HepG2 (cell line): ENCODE measurements around the gene ZMYND8. TPM values are rescaled to one million over a fixed set of nuclear protein-coding genes. Genes with fewer than 3 reads are reported as not detected.

ENCODE experiments used
- FOXJ3 ChIP-seq: sonication (generic); formaldehyde crosslinking; IDR thresholded peaks from 2 replicates; pipeline ENCODE4 v1.4.0; 2020; ENCODE audit warnings: missing genetic modification reagents, mild to moderate bottlenecking, borderline replicate concordance
- HOXA9 ChIP-seq: sonication (generic); formaldehyde crosslinking; IDR thresholded peaks from 2 replicates; pipeline ENCODE4 v1.8.1; 2022; ENCODE audit warnings: missing genetic modification reagents, mild to moderate bottlenecking, moderate library complexity, borderline replicate concordance
- KLF12 ChIP-seq: sonication (generic); formaldehyde crosslinking; IDR thresholded peaks from 2 replicates; pipeline ENCODE4 v1.4.0; 2020; ENCODE audit warnings: missing genetic modification reagents, borderline replicate concordance
- KLF9 ChIP-seq: IDR thresholded peaks from 2 replicates; pipeline ENCODE4 v1.6.1; 2016; ENCODE audit warnings: low read depth
- MAFG ChIP-seq: sonication (generic); formaldehyde crosslinking; IDR thresholded peaks from 2 replicates; pipeline ENCODE4 v1.5.1; 2020; ENCODE audit warnings: mild to moderate bottlenecking, missing genetic modification reagents
- NCOA2 ChIP-seq: sonication (generic); formaldehyde crosslinking; IDR thresholded peaks from 2 replicates; pipeline ENCODE4 v1.8.0; 2022; ENCODE audit warnings: inconsistent platforms
- NR2F6 ChIP-seq, 2 experiments: IDR thresholded peaks; 2 replicates each; pipeline ENCODE4 v1.6.1; 2016; ENCODE audit warnings: antibody characterized with exemption in 1 of 2, mild to moderate bottlenecking in 1 of 2
- PHF8 ChIP-seq: sonication (generic); formaldehyde crosslinking; IDR thresholded peaks from 2 replicates; pipeline ENCODE4 v1.5.0; 2020; ENCODE audit warnings: missing genetic modification reagents
- PLRG1 ChIP-seq: fragments of 450-650 bp; conservative IDR thresholded peaks from 2 replicates; pipeline ENCODE4 v1.6.1; 2016
- RBAK ChIP-seq: sonication (generic); formaldehyde crosslinking; IDR thresholded peaks from 2 replicates; pipeline ENCODE4 v1.5.1; 2020; ENCODE audit warnings: mild to moderate bottlenecking, missing genetic modification reagents
- RBM22 ChIP-seq: fragments of 200-400 bp; formaldehyde crosslinking; optimal IDR thresholded peaks from 2 replicates; pipeline ENCODE3; 2017; ENCODE audit warnings: mild to moderate bottlenecking, low read length, moderate library complexity
- RORA ChIP-seq: sonication (generic); formaldehyde crosslinking; IDR thresholded peaks from 2 replicates; pipeline ENCODE4 v1.5.0; 2020; ENCODE audit warnings: mild to moderate bottlenecking, missing genetic modification reagents, moderate library complexity
- SNRNP70 ChIP-seq: fragments of 200-400 bp; formaldehyde crosslinking; IDR thresholded peaks from 2 replicates; pipeline ENCODE4 v1.6.1; 2017; ENCODE audit warnings: mild to moderate bottlenecking, low read depth, low read length, moderate library complexity
- SRSF1 ChIP-seq: fragments of 200-400 bp; formaldehyde crosslinking; optimal IDR thresholded peaks from 2 replicates; pipeline ENCODE3; 2017; ENCODE audit warnings: mild to moderate bottlenecking, low read depth, low read length, moderate library complexity
- ZNF20 ChIP-seq: sonication (generic); formaldehyde crosslinking; IDR thresholded peaks from 2 replicates; pipeline ENCODE4 v1.4.0; 2020; ENCODE audit warnings: mild to moderate bottlenecking, moderate library complexity, missing genetic modification reagents
- ZNF292 ChIP-seq: sonication (generic); formaldehyde crosslinking; IDR thresholded peaks from 2 replicates; pipeline ENCODE4 v1.8.1; 2022; ENCODE audit warnings: mild to moderate bottlenecking, low read depth, missing genetic modification reagents, borderline replicate concordance
- ZNF510 ChIP-seq: sonication (generic); formaldehyde crosslinking; IDR thresholded peaks from 2 replicates; pipeline ENCODE4 v1.4.0; 2020; ENCODE audit warnings: low read depth, mild to moderate bottlenecking, missing genetic modification reagents
- ZNF570 ChIP-seq: sonication (generic); formaldehyde crosslinking; IDR thresholded peaks from 2 replicates; pipeline ENCODE4 v1.4.0; 2020; ENCODE audit warnings: mild to moderate bottlenecking, missing genetic modification reagents, borderline replicate concordance
- ZNF619 ChIP-seq: sonication (generic); formaldehyde crosslinking; IDR thresholded peaks from 2 replicates; pipeline ENCODE4 v1.4.0; 2020; ENCODE audit warnings: mild to moderate bottlenecking, missing genetic modification reagents
- polyA plus RNA-seq, 8 experiments: library from polyadenylated mRNA; depleted of rRNA in 3 of 8; stranded (reverse) in 7 of 8; unstranded in 1 of 8; fragments of >200 nt; fragmentation: Illumina TruSeq in 4 of 8; extraction: Trizol in 4 of 8; gene quantifications; 2 replicates each; pipeline versions ENCODE4 v1.2.1 to v1.2.3, GENCODE V29; 2011 to 2016; ENCODE audit warnings: low read depth in 4 of 8, missing spikeins in 1 of 8, mixed read lengths in 1 of 8; ENCODE audit not compliant: insufficient read depth in 1 of 8
- total RNA-seq, 5 experiments: library from RNA; depleted of rRNA; stranded (reverse); fragments of >200 nt; fragmentation: Illumina TruSeq; extraction: Trizol; gene quantifications; 2 replicates each; pipeline ENCODE4 v1.2.3, GENCODE V29; 2016; ENCODE audit warnings: low read depth in 1 of 5
- TF ChIP-seq, protein P1 (sequence below): sonication (generic); formaldehyde crosslinking; IDR thresholded peaks from 2 replicates; pipeline ENCODE4 v1.4.0; 2020; ENCODE audit warnings: missing genetic modification reagents
- TF ChIP-seq, protein P2 (sequence below): sonication (generic); formaldehyde crosslinking; conservative IDR thresholded peaks from 2 replicates; pipeline ENCODE4 v1.8.1; 2023; ENCODE audit warnings: missing genetic modification reagents
- TF ChIP-seq, protein P3 (sequence below): sonication (generic); formaldehyde crosslinking; IDR thresholded peaks from 2 replicates; pipeline ENCODE4 v1.5.1; 2020; ENCODE audit warnings: mild to moderate bottlenecking, moderate library complexity, missing genetic modification reagents
- TF ChIP-seq, protein P4 (sequence below): IDR thresholded peaks from 2 replicates; pipeline ENCODE4 v1.6.1; 2016; ENCODE audit warnings: missing compliant biosample characterization, missing genetic modification reagents, borderline replicate concordance
- TF ChIP-seq, protein P5 (sequence below): IDR thresholded peaks from 2 replicates; pipeline ENCODE4 v1.6.1; 2016; ENCODE audit warnings: low read depth, control low read depth

The ZMYND8 gene
- total and polyA plus RNA-seq, 2 of the 13 experiments (the other 11 are each of a cell fraction or from before 2014, with no cell fraction given): 53.9 to 84.7 TPM

DNA sequence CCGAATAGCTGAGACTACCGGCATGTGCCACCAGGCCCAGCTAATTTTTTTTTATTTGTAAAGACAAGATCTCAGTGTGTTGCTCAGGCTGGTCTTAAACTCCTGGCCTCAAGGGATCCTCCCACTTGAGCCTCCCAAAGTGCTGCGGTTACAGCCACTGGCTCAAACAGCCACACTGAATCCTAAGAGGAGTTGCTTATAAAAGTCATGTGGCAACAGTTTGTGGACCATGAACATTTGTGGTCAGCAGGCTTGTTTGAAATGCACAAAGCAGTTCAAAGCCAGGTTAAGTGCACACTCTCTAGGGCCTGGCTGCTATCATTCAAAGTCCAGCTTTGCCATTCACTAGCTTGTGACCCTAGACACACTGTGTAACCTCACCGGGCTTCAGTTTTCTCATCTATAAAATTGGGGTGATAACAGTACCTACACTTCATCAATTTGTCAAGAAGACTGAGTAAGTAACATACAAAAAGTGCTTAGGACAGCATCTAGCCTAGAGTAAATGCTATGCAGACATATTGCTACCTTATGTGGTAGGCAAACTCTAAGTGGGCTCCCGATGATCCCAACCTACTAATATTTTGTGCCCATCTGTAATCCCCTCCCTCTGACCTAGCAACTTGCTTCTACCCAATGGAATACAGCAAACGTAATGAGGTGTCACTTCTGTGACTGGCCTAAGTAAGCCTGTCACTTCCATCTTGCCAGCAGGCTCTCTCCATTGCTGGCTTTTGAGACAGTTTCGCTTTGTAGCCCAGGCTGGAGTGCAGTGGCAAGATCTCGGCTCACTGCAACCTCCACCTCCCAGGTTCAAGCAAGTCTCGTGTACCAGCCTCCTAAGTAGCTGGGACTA is 122.9 kb downstream of the ZMYND8 start (continued):
- TF ChIP-seq PHF8 (CRISPR knock-in tag): no peak
- TF ChIP-seq FOXJ3: peak; percentile 71; the same call in 1 of the 2 replicates
- TF ChIP-seq RORA: no peak
- TF ChIP-seq, protein P1, sequence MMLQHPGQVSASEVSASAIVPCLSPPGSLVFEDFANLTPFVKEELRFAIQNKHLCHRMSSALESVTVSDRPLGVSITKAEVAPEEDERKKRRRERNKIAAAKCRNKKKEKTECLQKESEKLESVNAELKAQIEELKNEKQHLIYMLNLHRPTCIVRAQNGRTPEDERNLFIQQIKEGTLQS: 0 out of 2 replicates have a peak, but pooled peaks have one; percentile 12
- TF ChIP-seq, protein P2, sequence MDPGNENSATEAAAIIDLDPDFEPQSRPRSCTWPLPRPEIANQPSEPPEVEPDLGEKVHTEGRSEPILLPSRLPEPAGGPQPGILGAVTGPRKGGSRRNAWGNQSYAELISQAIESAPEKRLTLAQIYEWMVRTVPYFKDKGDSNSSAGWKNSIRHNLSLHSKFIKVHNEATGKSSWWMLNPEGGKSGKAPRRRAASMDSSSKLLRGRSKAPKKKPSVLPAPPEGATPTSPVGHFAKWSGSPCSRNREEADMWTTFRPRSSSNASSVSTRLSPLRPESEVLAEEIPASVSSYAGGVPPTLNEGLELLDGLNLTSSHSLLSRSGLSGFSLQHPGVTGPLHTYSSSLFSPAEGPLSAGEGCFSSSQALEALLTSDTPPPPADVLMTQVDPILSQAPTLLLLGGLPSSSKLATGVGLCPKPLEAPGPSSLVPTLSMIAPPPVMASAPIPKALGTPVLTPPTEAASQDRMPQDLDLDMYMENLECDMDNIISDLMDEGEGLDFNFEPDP: no peak
- peak; percentile 64 for TF ChIP-seq KLF12 (CRISPR knock-in tag)
- peak; percentile 44 for TF ChIP-seq ZNF292 (CRISPR knock-in tag)
- peak; percentile 92 for TF ChIP-seq NCOA2 (CRISPR knock-in tag)
- TF ChIP-seq SNRNP70: no peak
- no peak for TF ChIP-seq ZNF20 (CRISPR knock-in tag)
- no peak for TF ChIP-seq SRSF1
- TF ChIP-seq, protein P3, sequence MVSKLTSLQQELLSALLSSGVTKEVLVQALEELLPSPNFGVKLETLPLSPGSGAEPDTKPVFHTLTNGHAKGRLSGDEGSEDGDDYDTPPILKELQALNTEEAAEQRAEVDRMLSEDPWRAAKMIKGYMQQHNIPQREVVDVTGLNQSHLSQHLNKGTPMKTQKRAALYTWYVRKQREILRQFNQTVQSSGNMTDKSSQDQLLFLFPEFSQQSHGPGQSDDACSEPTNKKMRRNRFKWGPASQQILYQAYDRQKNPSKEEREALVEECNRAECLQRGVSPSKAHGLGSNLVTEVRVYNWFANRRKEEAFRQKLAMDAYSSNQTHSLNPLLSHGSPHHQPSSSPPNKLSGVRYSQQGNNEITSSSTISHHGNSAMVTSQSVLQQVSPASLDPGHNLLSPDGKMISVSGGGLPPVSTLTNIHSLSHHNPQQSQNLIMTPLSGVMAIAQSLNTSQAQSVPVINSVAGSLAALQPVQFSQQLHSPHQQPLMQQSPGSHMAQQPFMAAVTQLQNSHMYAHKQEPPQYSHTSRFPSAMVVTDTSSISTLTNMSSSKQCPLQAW (CRISPR knock-in tag): peak; percentile 85
- peak; percentile 92 for TF ChIP-seq NR2F6 (IDR thresholded peaks at IDR 0.05)
- TF ChIP-seq NR2F6 (CRISPR knock-in tag; IDR thresholded peaks at IDR 0.05): peak; percentile 95
- no peak for TF ChIP-seq ZNF570
- TF ChIP-seq PLRG1: no peak
- no peak for TF ChIP-seq HOXA9 (CRISPR knock-in tag)
- TF ChIP-seq KLF9 (CRISPR knock-in tag): 0 out of 2 replicates have a peak, but pooled peaks have one; percentile 66
- TF ChIP-seq RBM22: no peak
- TF ChIP-seq ZNF619 (CRISPR knock-in tag): 0 out of 2 replicates have a peak, but pooled peaks have one; percentile 35
- TF ChIP-seq, protein P4, sequence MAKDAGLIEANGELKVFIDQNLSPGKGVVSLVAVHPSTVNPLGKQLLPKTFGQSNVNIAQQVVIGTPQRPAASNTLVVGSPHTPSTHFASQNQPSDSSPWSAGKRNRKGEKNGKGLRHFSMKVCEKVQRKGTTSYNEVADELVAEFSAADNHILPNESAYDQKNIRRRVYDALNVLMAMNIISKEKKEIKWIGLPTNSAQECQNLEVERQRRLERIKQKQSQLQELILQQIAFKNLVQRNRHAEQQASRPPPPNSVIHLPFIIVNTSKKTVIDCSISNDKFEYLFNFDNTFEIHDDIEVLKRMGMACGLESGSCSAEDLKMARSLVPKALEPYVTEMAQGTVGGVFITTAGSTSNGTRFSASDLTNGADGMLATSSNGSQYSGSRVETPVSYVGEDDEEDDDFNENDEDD (CRISPR knock-in tag): peak; percentile 64; the same call in 1 of the 2 replicates
- no peak for TF ChIP-seq ZNF510
- no peak for TF ChIP-seq MAFG (CRISPR knock-in tag)
- TF ChIP-seq RBAK (CRISPR knock-in tag): no peak
- TF ChIP-seq, protein P5, sequence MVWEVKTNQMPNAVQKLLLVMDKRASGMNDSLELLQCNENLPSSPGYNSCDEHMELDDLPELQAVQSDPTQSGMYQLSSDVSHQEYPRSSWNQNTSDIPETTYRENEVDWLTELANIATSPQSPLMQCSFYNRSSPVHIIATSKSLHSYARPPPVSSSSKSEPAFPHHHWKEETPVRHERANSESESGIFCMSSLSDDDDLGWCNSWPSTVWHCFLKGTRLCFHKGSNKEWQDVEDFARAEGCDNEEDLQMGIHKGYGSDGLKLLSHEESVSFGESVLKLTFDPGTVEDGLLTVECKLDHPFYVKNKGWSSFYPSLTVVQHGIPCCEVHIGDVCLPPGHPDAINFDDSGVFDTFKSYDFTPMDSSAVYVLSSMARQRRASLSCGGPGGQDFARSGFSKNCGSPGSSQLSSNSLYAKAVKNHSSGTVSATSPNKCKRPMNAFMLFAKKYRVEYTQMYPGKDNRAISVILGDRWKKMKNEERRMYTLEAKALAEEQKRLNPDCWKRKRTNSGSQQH: peak; percentile 56; the same call in 1 of the 2 replicates
